Femur (tissue), 1 donor: ENCODE results near the gene MLLT10.
"Not testable (repeated sequence)": the region's sequence is repeated elsewhere in the genome, so short reads cannot be mapped to it uniquely, and the experiment has no call there.

Experiments
- DNase-seq: peaks from one replicate; pipeline ENCODE4 v3.0.0-alpha.2; 2017

Gene MLLT10

GRCh38 chr10:21529032-21529910, 4.8 kb upstream of the MLLT10 start:
- DNase-seq, result no peak

DNA sequence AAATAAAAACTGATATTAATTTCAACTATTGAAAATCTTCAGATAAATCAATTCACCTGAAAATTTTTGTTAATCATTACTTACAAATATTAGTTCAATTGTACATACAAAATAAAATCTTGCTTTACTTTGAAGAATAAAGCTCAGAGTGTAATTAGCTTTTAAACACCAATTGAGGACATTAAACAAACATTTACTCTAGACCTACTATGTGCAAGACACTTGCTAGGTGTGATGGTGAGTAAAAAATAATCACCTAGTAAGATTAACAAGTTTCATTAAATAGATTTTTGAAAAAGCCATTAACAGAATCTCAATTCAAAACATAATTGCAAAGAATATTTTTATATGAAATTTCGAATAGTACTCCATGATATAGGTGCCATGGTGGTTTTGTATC, 3.9 kb upstream of the MLLT10 start:
- no peak for DNase-seq

- no peak for DNase-seq
These were observed 3.4 kb upstream of the MLLT10 start for GRCh38 chr10:21530641-21531040.

- DNase-seq, result no peak
These were observed 2.9 kb upstream of the MLLT10 start for GRCh38 chr10:21531164-21531563.

DNA sequence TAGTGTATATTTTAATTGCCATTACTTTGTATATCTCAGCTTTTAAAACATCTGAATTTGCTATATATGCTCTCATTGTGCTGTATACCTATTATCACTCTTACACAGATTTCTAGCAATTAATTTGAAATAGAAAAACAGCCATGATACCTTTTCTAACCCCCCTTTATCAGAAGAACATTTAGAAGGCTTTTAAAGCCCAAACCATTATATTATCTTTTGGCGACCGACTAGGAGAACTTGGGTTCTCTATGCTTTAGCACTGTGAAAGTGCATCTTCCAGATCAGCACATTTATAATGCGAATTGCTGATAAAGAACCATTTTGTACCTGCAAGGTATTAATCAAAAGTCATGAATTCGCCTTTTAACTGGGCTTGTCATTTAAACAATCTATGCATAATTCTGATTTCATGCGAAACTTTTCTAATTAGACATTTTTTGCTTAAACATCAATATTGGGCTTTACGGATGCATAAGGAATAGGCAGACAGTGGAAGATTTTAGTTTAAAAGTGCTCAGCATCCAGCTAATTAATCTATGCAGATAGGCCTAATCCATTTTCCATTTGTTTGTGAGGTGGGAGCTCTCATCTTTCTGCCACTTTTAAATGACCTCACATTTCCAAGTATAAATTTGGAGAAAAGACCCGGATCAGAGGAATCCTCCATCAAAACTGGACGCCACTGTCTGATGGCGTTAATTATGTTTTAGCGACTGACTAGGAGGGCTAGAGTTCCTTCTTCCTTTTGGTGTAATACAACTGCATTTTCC, 1.2 kb upstream of the MLLT10 start:
- DNase-seq, result peak; percentile 21

- no peak for DNase-seq
These were observed 201 bp downstream of the MLLT10 start for GRCh38 chr10:21534280-21534586.

DNA sequence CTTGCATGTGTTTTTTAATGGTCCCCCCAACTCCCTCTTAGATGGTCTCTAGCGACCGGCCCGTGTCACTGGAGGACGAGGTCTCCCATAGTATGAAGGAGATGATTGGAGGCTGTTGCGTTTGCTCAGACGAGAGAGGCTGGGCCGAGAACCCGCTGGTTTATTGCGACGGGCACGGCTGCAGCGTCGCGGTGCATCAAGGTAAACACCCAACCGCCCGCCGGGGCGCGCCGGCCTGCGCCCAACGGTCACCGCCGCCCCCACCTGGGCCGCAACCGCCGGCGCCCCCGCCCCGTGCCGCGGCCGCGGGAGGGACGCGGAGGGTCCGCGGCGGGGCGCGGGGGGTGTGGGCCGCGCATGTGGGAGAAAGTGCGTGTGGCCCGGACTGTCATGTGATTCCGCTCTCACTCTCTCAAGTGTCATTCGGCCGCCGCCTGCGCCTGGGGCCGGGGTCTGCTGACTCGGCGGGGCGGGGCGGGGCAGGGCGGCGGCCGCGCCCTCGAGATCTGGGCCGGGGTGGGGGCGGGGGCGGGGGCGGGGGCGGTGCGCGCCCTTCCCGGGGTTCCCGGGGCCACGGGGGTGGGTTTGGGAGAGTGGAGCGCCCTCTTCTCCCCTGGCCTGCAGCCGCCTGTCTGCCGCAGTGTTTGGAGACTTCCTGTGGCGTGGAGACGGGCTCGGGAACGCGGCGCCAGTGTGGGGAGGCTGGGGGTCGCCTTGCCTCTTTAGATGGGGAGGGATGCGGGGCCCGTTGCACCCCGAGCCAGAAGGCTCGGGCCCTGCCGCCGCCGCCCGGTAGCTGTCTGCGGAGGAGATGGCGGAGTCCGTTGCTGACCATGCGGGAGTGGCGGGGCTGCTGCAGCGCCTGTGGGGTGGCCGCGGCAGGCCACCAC, 817 bp downstream of the MLLT10 start:
- DNase-seq, result peak; percentile 71

- no peak for DNase-seq
These were observed 1.5 kb downstream of the MLLT10 start for GRCh38 chr10:21535494-21535965.

- not testable (repeated sequence) for DNase-seq
These were observed 1.9 kb downstream of the MLLT10 start for GRCh38 chr10:21535976-21536375.

- no peak for DNase-seq
These were observed 2.8 kb downstream of the MLLT10 start for GRCh38 chr10:21536874-21537273.

DNA sequence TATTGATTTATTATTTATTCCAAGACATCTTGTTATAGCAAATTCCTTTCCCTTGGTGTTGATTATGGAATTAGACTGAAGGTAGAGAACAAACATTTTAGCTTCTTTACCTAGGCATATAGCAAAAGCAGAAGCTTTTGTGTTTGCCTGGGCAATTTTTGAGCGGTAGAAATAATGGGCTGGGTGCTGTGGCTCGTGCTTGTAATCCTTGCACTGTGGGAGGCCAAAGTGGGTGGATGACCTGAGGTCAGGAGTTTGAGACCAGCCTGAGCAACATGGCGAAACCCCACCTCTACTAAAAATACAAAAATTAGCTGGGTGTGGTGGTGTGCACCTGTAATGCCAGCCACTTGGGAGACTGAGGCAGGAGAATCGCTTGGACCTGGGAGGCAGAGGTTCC, 6.7 kb downstream of the MLLT10 start:
- not testable (repeated sequence) for DNase-seq

GRCh38 chr10:21547246-21547645, 13.2 kb downstream of the MLLT10 start:
- DNase-seq, result no peak

GRCh38 chr10:21552638-21553037, 18.6 kb downstream of the MLLT10 start:
- DNase-seq, result no peak

GRCh38 chr10:21556527-21556926, 22.5 kb downstream of the MLLT10 start:
- no peak for DNase-seq

GRCh38 chr10:21558984-21559383, 25.0 kb downstream of the MLLT10 start:
- not testable (repeated sequence) for DNase-seq

DNA sequence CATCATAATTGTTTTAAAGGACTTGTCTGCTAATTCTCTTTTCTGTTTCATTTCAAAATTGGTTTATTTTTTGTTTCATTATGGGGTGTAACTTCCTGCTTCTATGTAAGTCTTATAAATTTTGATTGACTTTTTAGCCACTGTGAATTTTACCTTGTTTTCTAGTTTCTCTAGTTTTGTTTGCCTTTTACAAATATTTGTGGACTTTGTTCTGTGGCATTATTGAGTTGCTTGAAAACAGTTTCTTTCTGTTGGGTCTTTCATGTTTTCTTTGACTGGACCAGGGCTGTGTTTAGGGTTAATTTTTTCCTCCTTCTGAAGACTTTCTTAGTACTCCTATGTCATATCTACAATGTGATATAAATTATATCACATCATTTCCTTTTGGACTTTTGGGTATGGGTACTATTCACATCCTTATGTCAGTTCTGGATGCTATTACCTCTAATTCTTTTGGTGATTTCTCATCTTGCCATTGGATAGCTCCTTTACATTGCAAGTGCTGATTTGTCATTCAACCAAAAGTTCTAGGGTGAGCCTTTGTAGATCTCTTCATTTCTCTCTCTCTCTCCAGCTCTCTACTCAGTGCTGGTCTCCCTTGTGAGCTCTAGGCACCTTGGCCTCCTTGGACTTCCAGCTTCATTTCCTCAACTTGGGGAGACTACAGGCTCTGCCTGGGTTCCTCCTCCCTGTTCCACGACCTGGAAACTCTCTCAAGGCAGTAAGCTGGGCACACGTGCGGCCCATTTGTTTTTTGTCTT, 36.9 kb downstream of the MLLT10 start:
- DNase-seq, result no peak

GRCh38 chr10:21572578-21572977, 38.5 kb downstream of the MLLT10 start:
- DNase-seq, result no peak

- DNase-seq, result not testable (repeated sequence)
These were observed 40.5 kb downstream of the MLLT10 start for GRCh38 chr10:21574514-21574913.

GRCh38 chr10:21579291-21579690, 45.3 kb downstream of the MLLT10 start:
- no peak for DNase-seq

DNA sequence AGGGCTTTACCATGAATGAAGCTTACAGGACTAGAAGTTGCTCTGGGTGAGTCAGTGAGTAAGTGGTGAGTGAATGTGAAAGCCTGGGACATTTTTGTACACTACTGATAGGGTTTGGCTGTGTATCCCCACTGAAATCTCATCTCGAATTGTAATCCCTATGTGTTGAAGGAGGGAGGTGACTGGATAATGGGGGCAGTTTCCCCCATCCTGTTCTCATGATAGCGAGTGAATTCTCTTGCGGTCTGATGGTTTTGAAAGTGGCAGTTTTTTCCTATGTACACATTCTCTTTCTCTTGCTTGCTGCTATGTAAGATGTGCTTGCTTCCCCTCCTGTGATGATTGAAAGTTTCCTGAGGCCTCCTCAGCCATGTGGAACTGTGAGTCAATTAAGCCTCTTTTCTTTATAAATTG, 47.4 kb downstream of the MLLT10 start:
- not testable (repeated sequence) for DNase-seq

- DNase-seq, result no peak
These were observed 51.0 kb downstream of the MLLT10 start for GRCh38 chr10:21584834-21585530.

DNA sequence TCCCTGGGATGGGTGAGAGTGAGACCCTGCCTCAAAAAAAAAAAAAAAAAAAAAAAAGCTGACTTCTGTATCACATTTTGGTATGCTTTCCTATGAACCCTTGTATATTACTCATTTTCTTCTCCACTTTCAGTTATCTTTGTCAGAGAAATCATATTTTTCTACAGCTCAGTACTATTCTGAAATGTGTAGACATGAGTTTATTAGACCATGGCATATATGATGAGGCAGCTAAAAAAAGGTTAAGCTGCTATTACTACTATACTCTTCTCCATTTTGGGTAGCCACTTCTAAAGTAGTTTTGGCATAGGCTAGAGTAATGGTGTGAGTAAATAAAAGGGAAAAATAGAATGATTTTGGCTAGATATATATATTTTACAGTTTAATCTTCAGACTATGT, 53.4 kb downstream of the MLLT10 start:
- no peak for DNase-seq
